ENCODE measurements around the gene SOST.

GRCh38 chr17:43780135-43780534 lies 21.5 kb upstream of the SOST start, which contains the start of gene CFAP97D1:
- no peak for TF ChIP-seq EZH2 (IDR thresholded peaks at IDR 0.05; ENCODE audit: borderline replicate concordance, insufficient read depth, low read depth, low read length, poor library complexity, severe bottlenecking)
- TF ChIP-seq CTCF (IDR thresholded peaks at IDR 0.05), result no peak

Measured in B cell (primary cell).